Measurements from ENCODE around the gene SCLT1.

GRCh38 chr4:129113434-129113833 lies 20.1 kb upstream of the SCLT1 start:
- TF ChIP-seq CTCF (IDR thresholded peaks at IDR 0.05), result no peak
- no peak for TF ChIP-seq POLR2A (IDR thresholded peaks at IDR 0.05)

All from body of pancreas (tissue), 4 donors.